ENCODE results near the gene GPR25. TPM values are rescaled to one million over a fixed set of nuclear protein-coding genes. Genes with fewer than 3 reads are reported as not detected.

The GPR25 gene
- total RNA-seq, 2 experiments from 2014 or later = not detected

- Mint-ChIP-seq H3K27me3 (peaks cover 20% of the 10 kb centered on the region), H3K36me3 (ENCODE audit: low read depth) (no peaks in the 10 kb centered on the region), H3K4me3 (no peak overlapping the region), H3K4me1 (peaks cover 46% of the 10 kb centered on the region), H3K9me3 (ENCODE audit: low read depth) (no peaks in the 10 kb centered on the region), H3K27ac (no peak overlapping the region)
- intact Hi-C loops (cut with DNase I, micrococcal nuclease) = loop anchor here (5.0 kb wide), 3 partner anchors 135 to 945 kb away; partner anchors contain the start of gene KIF21B (in 1 of the 2)
- ChIA-PET POLR2A (interaction anchor here (0.5 kb wide), 1 partner anchor 17 kb away, joined by 7 read pairs; no protein-coding TSS in a partner anchor), CTCF (interaction anchor here (0.6 kb wide), 1 partner anchor 22 kb away, joined by 3 read pairs; no protein-coding TSS in a partner anchor)
- no peak for ATAC-seq
- no peak for DNase-seq
Observed at GRCh38 chr1:200887036-200887435, 14.3 kb downstream of the GPR25 start.

- no peaks in the 10 kb centered on the region for H3K9me3 Mint-ChIP-seq (ENCODE audit: low read depth)
- peaks cover 26% of the 10 kb centered on the region for H3K27me3 Mint-ChIP-seq
- ATAC-seq (no peak), DNase-seq (no peak)
- intact Hi-C loops (cut with DNase I, micrococcal nuclease) = loop anchor here (2.0 to 5.0 kb wide), 4 partner anchors 21 to 946 kb away; partner anchors contain the start of gene KIF21B (in 1 of the 2)
- H3K4me1 Mint-ChIP-seq = peaks cover 46% of the 10 kb centered on the region
- H3K36me3 Mint-ChIP-seq (ENCODE audit: low read depth) = no peaks in the 10 kb centered on the region
- no peak overlapping the region for H3K27ac Mint-ChIP-seq
- ChIA-PET POLR2A (interaction anchor here (1.0 to 2.7 kb wide), 3 partner anchors 9 to 31 kb away, joined by 3 to 21 read pairs (median 4); no protein-coding TSS in a partner anchor), CTCF (interaction anchor here (0.6 to 4.4 kb wide), 4 partner anchors 9 to 329 kb away, joined by 3 to 31 read pairs (median 8); no protein-coding TSS in a partner anchor)
- H3K4me3 Mint-ChIP-seq = peak overlapping the region; percentile 16
Observed at GRCh38 chr1:200887772-200888348, 15.1 kb downstream of the GPR25 start.

GRCh38 chr1:200888349-200888838, 15.6 kb downstream of the GPR25 start:
- intact Hi-C loops (cut with DNase I, micrococcal nuclease) = loop anchor here (2.0 to 5.0 kb wide), 4 partner anchors 22 to 946 kb away; partner anchors contain the start of gene KIF21B (in 1 of the 2)
- Mint-ChIP-seq H3K4me1 (peaks cover 46% of the 10 kb centered on the region), H3K27ac (no peak overlapping the region), H3K9me3 (ENCODE audit: low read depth) (no peaks in the 10 kb centered on the region), H3K36me3 (ENCODE audit: low read depth) (no peaks in the 10 kb centered on the region), H3K4me3 (peak overlapping the region; percentile 16), H3K27me3 (peaks cover 29% of the 10 kb centered on the region)
- ATAC-seq (peak; percentile 84), DNase-seq (peak; percentile 78)
- CTCF ChIA-PET = interaction anchor here (0.5 to 4.4 kb wide), 6 partner anchors 10 to 329 kb away, joined by 3 to 31 read pairs (median 3); no protein-coding TSS in a partner anchor
- POLR2A ChIA-PET = interaction anchor here (1.0 to 2.7 kb wide), 3 partner anchors 9 to 32 kb away, joined by 3 to 21 read pairs (median 4); no protein-coding TSS in a partner anchor

GRCh38 chr1:200889571-200889970, 16.8 kb downstream of the GPR25 start:
- H3K4me1 Mint-ChIP-seq = peaks cover 46% of the 10 kb centered on the region
- H3K4me3 Mint-ChIP-seq = no peak overlapping the region

GRCh38 chr1:200890027-200890426, 17.2 kb downstream of the GPR25 start:
- no peak overlapping the region for H3K4me3 Mint-ChIP-seq
- H3K36me3 Mint-ChIP-seq (ENCODE audit: low read depth) = no peaks in the 10 kb centered on the region
- no peak for ATAC-seq
- intact Hi-C loops (cut with DNase I, micrococcal nuclease) = no loop called here
- CTCF ChIA-PET = interaction anchor here (0.8 to 4.4 kb wide), 6 partner anchors 12 to 24 kb away, joined by 3 to 31 read pairs (median 4); no protein-coding TSS in a partner anchor
- H3K27ac Mint-ChIP-seq = no peak overlapping the region
- DNase-seq = no peak
- POLR2A ChIA-PET = interaction anchor here (0.9 to 2.7 kb wide), 2 partner anchors 10 to 11 kb away, joined by 4 to 21 read pairs; no protein-coding TSS in a partner anchor
- peaks cover 35% of the 10 kb centered on the region for H3K27me3 Mint-ChIP-seq
- peaks cover 46% of the 10 kb centered on the region for H3K4me1 Mint-ChIP-seq
- no peaks in the 10 kb centered on the region for H3K9me3 Mint-ChIP-seq (ENCODE audit: low read depth)

More at GRCh38 chr1:200889571-200889970, 16.8 kb downstream of the GPR25 start:
- ATAC-seq (peak; percentile 82), DNase-seq (peak; percentile 70)
- Mint-ChIP-seq H3K9me3 (ENCODE audit: low read depth) (no peaks in the 10 kb centered on the region), H3K36me3 (ENCODE audit: low read depth) (no peaks in the 10 kb centered on the region), H3K27me3 (peaks cover 35% of the 10 kb centered on the region), H3K27ac (peak overlapping the region; percentile 20)
- POLR2A ChIA-PET = interaction anchor here (0.9 to 2.7 kb wide), 2 partner anchors 10 to 11 kb away, joined by 4 to 21 read pairs; no protein-coding TSS in a partner anchor
- CTCF ChIA-PET = interaction anchor here (0.6 to 4.4 kb wide), 8 partner anchors 8 to 126 kb away, joined by 3 to 31 read pairs (median 4); no protein-coding TSS in a partner anchor
- intact Hi-C loops (cut with DNase I, micrococcal nuclease) = loop anchor here (1.0 to 5.0 kb wide), 9 partner anchors 9 to 947 kb away; partner anchors contain the start of gene KIF21B (in 1 of the 2)

GRCh38 chr1:200890818-200891773, 18.3 kb downstream of the GPR25 start:
- ATAC-seq = no peak

GRCh38 chr1:200891774-200892157, 19.0 kb downstream of the GPR25 start:
- DNase-seq (no peak), ATAC-seq (no peak)
- ChIA-PET POLR2A (no interaction called here), CTCF (interaction anchor here (4.4 kb wide), 1 partner anchor 13 kb away, joined by 31 read pairs; no protein-coding TSS in a partner anchor)
- intact Hi-C loops (cut with DNase I, micrococcal nuclease) = no loop called here
- no peak overlapping the region for H3K27ac Mint-ChIP-seq
- H3K4me3 Mint-ChIP-seq = no peak overlapping the region
- H3K9me3 Mint-ChIP-seq (ENCODE audit: low read depth) = no peaks in the 10 kb centered on the region
- peaks cover 46% of the 10 kb centered on the region for H3K4me1 Mint-ChIP-seq
- H3K27me3 Mint-ChIP-seq = peaks cover 35% of the 10 kb centered on the region
- no peaks in the 10 kb centered on the region for H3K36me3 Mint-ChIP-seq (ENCODE audit: low read depth)

More at GRCh38 chr1:200890818-200891773, 18.3 kb downstream of the GPR25 start:
- no peaks in the 10 kb centered on the region for H3K9me3 Mint-ChIP-seq (ENCODE audit: low read depth)
- peaks cover 46% of the 10 kb centered on the region for H3K4me1 Mint-ChIP-seq
- no peaks in the 10 kb centered on the region for H3K36me3 Mint-ChIP-seq (ENCODE audit: low read depth)
- no peak for DNase-seq
- no peak overlapping the region for H3K27ac Mint-ChIP-seq
- peak overlapping the region; percentile 12 for H3K4me3 Mint-ChIP-seq
- ChIA-PET CTCF (interaction anchor here (1.0 to 4.4 kb wide), 5 partner anchors 9 to 23 kb away, joined by 3 to 31 read pairs (median 5); no protein-coding TSS in a partner anchor), POLR2A (no interaction called here)
- intact Hi-C loops (cut with DNase I, micrococcal nuclease) = no loop called here
- peaks cover 35% of the 10 kb centered on the region for H3K27me3 Mint-ChIP-seq

- H3K27me3 Mint-ChIP-seq = peaks cover 38% of the 10 kb centered on the region
Observed at GRCh38 chr1:200892546-200892945, 19.8 kb downstream of the GPR25 start.

GRCh38 chr1:200892958-200893357, 20.2 kb downstream of the GPR25 start:
- POLR2A ChIA-PET = no interaction called here
- H3K4me1 Mint-ChIP-seq = peaks cover 37% of the 10 kb centered on the region
- CTCF ChIA-PET = interaction anchor here (1.0 kb wide), 1 partner anchor 194 kb away, joined by 3 read pairs; no protein-coding TSS in a partner anchor
- no peak overlapping the region for H3K27ac Mint-ChIP-seq
- no peaks in the 10 kb centered on the region for H3K36me3 Mint-ChIP-seq (ENCODE audit: low read depth)
- peaks cover 41% of the 10 kb centered on the region for H3K27me3 Mint-ChIP-seq
- intact Hi-C loops (cut with DNase I, micrococcal nuclease) = no loop called here
- no peak overlapping the region for H3K4me3 Mint-ChIP-seq
- no peak for ATAC-seq
- DNase-seq = no peak
- no peaks in the 10 kb centered on the region for H3K9me3 Mint-ChIP-seq (ENCODE audit: low read depth)

More at GRCh38 chr1:200892546-200892945, 19.8 kb downstream of the GPR25 start:
- DNase-seq (no peak), ATAC-seq (no peak)
- H3K9me3 Mint-ChIP-seq (ENCODE audit: low read depth) = no peaks in the 10 kb centered on the region
- H3K27ac Mint-ChIP-seq = no peak overlapping the region
- intact Hi-C loops (cut with DNase I, micrococcal nuclease) = no loop called here
- H3K4me1 Mint-ChIP-seq = peaks cover 41% of the 10 kb centered on the region
- no peak overlapping the region for H3K4me3 Mint-ChIP-seq
- POLR2A ChIA-PET = no interaction called here
- CTCF ChIA-PET = interaction anchor here (1.0 kb wide), 1 partner anchor 194 kb away, joined by 3 read pairs; no protein-coding TSS in a partner anchor
- no peaks in the 10 kb centered on the region for H3K36me3 Mint-ChIP-seq (ENCODE audit: low read depth)

- Mint-ChIP-seq H3K9me3 (ENCODE audit: low read depth) (no peaks in the 10 kb centered on the region), H3K4me3 (no peak overlapping the region), H3K27ac (no peak overlapping the region), H3K36me3 (ENCODE audit: low read depth) (no peaks in the 10 kb centered on the region), H3K4me1 (peaks cover 32% of the 10 kb centered on the region), H3K27me3 (peaks cover 45% of the 10 kb centered on the region)
- CTCF ChIA-PET = interaction anchor here (1.0 kb wide), 1 partner anchor 194 kb away, joined by 3 read pairs; no protein-coding TSS in a partner anchor
- DNase-seq (no peak), ATAC-seq (no peak)
- intact Hi-C loops (cut with DNase I, micrococcal nuclease) = no loop called here
- POLR2A ChIA-PET = no interaction called here
Observed at GRCh38 chr1:200893411-200893901, 20.7 kb downstream of the GPR25 start.
